Measurements from ENCODE around the gene TRDN.
"Not testable (repeated sequence)": the region's sequence is repeated elsewhere in the genome, so short reads cannot be mapped to it uniquely, and the experiment has no call there.

The TRDN gene

DNA sequence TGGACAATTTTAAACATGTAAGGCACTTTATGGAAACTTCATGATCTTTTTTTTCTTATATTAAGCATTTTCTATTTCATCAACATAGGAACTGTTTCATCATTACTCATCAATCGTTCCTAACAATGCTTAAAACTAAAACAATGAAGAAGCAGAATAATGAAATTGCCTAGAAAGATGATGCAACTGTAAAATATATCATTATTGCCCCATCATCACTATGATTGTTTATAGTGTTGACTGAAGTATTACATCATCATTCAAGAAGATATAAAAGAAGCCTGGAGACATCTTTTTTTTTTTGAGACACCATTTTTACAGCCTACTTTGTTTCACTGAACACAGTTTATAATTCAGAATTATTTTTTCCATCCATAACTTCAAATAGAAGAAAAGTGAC, 147.2 kb downstream of the TRDN start:
- no peak for DNase-seq

DNA sequence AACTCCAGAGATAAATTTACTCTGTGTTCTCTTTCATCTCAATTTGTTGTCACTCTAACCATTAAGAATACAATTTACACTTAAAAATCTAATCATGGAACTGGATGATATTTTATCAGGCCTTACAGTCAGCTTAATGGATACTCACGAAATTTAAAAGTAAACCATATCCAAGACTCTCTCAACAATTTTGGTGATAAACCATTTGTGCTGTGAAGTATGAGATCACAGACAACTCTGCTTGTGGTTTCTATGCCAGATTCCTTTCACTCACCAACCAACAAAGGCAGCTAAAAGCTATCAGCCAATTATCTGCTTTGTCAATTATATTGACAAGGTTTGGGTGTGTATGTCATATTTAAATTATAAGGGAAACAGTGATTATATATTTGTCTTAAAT, 155.8 kb downstream of the TRDN start:
- no peak for DNase-seq

DNA sequence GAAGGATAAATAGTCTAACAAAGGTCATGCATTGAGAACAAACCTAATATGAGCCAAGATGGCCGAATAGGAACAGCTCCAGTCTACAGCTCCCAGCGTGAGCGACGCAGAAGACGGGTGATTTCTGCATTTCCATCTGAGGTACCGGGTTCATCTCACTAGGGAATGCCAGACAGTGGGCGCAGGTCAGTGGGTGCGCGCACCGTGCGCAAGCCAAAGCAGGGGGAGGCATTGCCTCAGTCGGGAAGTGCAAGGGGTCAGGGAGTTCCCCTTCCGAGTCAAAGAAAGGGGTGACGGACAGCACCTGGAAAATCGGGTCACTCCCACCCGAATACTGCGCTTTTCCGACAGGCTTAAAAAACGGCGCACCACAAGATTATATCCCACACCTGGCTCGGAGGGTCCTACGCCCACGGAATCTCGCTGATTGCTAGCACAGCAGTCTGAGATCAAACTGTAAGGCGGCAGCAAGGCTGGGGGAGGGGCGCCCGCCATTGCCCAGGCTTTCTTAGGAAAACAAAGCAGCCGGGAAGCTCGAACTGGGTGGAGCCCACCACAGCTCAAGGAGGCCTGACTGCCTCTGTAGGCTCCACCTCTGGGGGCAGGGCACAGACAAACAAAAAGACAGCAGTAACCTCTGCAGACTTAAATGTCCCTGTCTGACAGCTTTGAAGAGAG, 164.6 kb downstream of the TRDN start:
- not testable (repeated sequence) for DNase-seq

DNA sequence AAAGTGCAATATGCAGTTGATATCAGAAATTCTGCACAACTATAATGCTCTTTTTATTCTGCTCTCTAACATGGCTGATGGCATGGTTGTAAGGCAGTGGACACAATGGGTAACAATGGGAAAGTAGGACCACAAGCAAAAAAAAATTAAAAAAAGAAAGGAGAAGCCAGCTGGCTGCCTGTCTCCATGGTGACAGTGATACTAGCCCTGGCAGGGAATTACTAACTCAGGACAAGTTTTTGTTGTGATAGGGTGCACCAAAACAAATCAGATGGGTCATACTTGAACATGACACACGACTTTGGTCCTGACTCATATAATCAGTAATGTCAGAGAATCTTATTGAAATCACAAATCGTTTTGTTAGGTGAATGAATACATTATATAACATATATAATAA, 169.4 kb downstream of the TRDN start:
- DNase-seq: no peak

DNA sequence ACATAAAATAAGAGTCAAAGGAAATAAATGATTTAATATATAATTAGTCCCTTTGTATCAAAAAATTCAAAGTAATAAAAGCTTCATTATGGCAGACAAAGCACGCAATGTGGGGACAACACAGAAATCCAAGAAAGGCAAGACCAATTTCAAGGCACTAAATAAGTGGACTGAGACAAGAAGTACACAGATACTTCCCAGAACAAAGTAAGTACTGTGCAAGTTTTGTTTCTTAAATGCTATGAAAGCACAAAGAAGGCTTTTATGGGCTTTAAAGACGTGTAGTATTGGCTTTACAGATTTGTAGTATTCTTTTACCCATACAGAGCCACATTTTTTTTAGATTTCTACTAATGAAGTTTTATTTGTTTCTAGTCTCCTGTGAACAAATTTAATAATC, 174.6 kb downstream of the TRDN start:
- no peak for DNase-seq

DNA sequence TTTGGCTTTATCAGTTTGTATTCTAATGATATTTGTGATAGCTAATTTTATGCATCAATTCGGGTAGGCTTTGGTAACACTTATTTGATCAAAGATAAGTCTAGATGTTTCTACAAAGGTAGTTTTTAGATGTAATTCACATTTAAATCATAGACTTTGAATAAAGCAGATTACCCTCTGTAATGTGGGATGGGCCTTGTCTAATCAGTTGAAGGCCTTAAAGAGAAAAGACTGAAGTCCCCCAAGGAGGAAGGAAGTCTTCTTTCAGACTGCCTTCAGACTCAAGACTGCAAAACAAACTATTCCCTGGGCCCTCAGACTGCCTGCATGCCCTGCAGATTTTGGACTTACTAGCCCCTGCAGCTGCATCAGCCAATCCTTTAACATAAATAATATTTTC, 178.5 kb downstream of the TRDN start:
- DNase-seq: no peak

DNA sequence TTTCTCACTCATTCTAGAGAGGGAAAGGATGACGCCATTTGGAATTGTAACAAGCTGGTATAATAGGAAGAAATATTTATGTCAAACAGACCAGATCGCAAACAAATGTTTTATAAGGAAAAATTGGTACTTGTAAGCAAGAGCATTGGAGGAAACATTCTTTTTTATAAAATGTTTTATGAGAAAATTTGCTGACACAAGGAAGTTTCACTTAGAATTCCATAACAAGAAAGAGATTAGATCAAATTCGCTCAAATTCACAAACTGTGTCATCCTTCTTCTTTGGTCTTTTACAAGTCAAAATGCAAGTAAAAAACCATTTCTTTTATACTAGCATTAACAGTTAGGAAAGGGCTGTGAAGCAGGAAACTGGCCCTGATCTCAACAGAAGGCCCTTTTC, 179.9 kb downstream of the TRDN start:
- no peak for DNase-seq

DNA sequence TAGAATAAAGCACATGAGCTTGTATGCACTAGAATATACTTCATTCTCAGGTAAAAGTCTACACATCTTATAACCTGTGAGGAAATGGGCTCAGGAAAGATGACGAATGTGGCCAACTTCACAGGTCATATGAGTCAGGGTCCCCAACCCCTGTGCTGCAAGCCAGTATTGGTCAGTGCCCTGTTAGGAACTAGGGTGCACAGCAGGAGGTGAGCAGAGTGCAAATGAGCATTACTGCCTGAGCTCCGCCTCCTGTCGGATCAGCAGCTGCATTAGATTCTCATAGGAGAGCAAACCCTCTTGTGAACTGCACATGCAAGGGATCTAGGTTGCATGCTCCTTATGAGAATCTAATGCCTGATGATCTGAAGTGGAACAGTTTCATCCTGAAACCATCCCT, 182.3 kb downstream of the TRDN start:
- no peak for DNase-seq

DNA sequence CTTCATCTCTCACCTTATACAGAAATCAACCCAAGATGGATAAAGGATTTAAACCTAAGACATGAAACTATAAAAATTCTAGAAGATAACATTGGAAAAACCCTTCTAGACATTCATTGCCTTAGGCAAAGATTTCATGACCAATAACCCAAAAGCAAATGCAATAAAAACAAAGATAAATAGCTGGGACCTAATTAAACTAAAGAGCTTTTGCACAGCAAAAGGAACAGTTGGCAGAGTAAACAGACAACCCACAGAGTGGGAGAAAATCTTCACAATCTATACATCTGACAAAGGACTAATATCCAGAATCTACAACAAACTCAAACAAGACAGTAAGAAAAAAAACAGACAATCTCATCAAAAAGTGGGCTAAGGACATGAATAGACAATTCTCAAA, 183.7 kb downstream of the TRDN start:
- DNase-seq: not testable (repeated sequence)

DNA sequence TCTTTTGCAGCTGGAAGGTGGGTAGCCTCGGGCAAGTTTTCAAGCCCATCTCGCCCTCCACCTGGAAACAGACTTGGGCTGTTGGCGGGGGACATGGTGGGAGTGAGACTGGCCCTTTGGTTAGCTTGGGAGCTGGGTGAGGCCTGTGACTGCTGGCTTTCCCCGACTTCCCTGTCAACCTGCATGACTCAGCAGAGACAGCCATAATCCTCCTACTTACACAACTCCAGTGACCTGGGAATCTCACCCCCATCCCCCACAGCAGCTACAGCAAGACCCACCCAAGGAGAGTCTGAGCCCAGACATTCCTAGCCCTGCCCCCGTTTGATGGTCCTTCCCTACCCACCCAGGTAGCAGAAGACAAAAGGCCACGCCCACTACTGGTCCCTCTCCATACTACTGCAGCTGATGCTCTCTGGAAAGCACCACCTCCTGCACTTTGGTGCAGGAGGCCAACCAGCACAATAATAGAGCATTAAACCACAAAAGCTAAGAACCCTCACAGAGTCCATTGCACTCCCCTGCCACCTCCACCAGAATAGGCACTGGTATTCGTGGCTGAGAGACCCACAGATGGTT, 188.4 kb downstream of the TRDN start:
- no peak for DNase-seq

DNA sequence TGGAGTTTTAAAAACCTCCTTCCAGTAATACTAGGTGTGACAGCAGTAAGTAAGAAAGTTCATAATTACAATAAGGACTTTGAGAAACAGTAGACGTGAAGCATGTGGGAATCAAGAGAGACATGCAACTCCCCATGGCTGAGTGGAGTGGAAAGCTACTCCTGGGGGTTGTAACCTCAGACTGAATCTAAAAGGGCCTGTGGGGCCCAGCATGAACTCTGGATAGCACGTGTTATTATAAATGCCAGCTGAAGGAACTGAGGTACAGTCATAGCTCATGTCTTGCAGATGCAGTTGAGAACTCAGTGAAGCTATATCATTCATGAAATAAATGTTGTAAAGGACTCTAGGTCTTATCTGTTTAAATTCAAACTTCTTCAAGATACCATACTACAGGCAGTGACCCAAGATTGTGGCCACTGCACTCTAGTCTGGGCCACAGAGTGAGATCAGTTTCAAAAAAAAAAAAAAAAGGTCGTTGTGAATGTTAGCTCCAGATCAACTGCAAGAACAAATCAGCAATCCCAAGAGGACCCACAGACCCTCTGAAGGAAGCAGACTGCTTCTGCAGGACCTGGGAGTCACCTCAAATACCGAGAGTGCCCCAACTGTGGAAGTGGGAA, 189.3 kb downstream of the TRDN start:
- no peak for DNase-seq

DNA sequence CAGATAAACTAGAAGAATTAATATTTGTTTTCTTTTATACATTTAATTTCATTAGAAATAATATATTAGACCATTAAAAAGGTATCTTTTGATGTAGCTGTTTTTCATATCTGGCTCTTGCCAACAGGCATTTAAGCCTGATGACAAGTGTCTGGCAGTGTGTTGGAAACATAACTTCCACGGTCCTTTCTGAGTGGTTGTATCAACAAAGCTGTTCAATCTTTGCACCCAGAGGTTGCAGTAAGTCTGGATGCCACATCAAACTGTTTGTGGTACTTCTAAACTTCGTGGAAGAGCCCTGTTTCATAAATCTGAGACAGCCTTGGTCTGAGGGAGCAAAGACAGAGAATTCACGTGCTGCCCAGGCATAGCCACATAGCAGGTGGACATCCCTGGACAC, 197.4 kb downstream of the TRDN start:
- no peak for DNase-seq

DNA sequence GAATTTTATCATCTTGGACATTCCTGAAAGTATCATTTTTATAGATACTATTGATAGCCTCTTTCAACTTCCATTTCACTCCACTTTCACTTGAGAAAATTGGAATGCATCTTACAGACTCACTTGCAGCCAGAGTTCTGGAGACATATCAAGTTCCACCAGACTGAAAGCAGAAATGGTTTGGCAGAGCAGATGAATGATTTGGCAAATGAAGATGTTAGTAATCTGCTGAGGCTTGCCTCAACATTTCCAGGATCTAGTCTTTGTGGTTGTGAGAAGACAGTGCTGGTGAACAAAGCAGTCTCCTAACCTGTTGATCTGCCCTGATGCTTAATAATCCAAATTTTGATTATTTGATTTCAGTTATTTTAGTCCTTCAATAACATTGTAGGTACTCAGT, 202.6 kb downstream of the TRDN start:
- no peak for DNase-seq

DNA sequence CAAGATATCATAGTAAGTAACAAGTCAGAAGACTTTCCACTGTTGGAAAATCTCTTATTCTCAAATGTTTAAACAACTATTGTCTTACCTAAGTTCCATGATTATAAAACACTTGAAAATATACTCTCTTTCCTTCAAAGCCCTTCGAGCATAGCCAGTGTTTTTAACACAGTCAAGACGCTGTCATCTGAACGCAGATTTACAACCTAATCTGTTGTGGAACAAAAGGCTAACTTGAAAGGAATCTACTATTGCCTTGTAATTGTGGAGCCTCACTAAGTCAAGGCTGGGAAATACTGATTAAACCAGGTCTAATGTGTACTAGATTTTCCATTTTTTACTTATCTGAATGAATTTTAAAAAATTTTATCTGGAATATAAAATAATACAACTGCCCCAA, 205.8 kb downstream of the TRDN start:
- DNase-seq: no peak

DNA sequence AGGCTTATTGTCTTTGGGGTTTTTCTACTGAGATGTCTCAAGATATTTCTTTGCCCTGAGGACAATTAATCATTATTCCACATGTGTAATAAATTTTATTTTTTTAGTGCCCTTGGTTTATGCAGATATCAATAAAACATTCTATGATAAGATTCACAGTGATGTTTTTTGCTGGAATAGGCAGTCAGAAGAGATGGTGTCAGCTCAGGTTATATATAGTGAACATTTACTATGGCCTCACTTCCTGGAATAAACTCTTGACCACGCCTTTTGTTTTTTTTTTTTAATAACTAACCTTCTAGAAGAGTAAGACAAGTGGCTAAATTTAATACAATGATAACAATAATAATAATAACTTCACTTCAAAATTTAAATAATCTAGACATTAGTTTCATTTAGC, 209.7 kb downstream of the TRDN start:
- DNase-seq: no peak

DNA sequence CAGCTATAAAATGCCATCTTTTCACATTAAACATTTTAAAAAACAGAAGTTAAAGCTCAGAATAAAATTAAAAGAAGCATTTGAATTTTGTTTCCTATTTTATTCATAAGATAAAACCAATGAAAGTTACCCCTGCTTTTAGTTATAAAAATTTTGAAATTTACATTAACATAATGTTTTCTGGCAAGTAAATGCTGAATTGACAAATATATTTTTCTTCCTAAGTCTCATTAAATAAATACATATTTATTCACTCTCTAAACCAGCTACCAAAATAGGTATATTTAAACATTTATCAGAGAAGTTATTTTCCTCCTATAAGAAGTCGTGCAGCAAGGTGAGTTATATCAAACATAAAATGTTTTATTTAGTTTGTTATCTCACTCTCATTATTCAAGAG, 213.6 kb downstream of the TRDN start:
- DNase-seq: no peak

DNA sequence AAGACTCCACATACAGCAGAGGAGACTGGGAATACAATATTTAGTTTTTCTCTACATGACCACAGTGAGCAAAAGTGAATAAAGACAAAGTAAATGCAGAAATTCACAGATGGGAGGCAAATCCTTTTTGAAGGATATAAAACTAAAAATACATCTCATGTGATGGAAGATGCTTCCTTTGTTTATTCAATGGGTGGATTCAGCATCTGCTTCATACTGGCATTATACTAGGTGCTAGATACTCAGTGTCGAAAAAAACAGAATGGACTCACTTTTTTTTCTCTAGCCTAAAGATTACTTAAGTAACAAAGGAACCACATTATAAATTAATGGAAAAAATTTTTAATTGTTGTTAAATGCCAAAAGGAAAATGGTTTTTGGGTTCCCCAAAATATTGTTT, 216.2 kb downstream of the TRDN start:
- no peak for DNase-seq

DNA sequence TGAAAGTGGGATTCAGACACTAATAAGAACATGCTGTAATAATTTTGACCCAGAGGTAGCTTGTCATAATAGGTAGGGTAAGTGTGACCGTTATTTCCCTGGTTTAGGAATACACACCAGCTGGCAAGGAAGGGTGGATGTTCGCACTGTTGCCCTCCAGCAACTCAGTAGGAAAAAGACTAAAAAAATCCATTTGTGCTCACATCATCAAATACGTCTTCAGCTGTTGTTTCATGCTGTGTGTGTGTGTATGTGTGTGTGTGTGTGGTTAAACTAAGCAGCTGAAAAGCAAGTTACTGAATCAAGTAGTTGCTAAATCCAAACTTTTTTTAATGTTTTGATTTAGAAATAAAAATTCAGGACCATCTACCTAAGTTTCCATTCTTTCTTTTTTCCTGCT, 218.7 kb downstream of the TRDN start:
- no peak for DNase-seq

DNA sequence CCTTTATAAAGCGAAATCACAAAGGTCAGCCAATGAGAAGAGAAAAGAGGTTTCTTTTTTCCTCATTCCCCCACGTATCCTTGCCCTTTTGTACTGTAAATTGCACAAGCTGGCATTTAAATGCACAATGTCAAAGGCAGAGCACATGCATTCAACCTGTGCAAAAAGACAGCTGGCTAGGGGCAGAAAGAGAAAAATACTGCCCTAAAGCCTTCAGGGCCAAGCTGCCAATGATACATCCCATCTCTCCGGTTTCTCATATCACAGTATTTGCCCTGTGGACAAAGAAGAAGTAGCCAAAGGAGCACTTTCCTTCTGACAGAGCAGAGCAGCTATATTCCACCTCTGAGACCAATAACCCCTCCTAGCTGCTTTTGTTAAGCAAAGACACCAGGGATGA, 219.2 kb downstream of the TRDN start:
- DNase-seq: no peak

DNA sequence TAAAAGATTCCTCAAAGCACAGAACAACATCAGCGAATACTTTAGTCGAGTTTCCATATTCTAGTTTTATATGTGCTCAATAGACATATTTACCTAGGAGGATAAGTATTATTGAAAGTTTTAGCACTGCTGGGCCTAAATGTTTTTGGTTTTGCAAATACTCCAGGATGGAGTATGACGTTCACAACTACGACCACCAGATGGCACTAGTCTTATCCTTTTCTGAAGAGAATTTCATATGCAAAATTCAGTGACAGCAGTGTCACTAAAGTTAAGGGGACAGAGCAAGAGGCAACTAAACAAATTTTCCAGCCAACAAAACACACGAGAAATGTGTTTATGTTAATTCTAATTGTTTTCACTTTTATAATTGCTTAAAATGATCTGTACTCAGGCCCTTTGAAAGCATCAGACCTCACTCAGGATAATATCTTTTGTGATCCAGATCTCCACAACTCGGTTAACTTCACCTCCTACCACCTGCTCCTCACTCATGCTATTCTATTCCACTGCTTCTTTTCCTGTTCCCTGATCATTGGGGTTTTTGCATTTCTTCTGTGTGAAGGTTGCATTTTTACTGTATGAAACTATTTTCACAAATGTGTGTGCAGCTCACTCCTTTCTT, 220.8 kb downstream of the TRDN start:
- no peak for DNase-seq

DNA sequence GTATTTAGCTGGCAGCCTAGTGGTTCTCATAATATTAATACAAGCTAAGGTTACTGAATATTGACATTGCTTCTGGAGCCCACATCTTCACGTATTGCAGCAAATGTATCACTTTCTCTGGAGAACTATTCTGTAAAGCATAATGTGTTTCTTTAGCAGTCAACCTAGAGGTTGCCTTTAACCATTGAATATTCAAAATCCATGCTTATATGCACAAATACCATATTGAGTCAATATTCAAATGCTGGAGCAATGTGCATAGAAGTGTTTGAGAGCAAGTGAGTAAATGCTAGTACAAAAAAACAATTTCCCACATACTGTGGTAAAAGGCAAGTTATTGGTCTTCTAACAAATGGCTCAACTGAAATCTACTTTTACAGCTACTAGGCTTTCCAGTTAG, 231.8 kb downstream of the TRDN start:
- no peak for DNase-seq

DNA sequence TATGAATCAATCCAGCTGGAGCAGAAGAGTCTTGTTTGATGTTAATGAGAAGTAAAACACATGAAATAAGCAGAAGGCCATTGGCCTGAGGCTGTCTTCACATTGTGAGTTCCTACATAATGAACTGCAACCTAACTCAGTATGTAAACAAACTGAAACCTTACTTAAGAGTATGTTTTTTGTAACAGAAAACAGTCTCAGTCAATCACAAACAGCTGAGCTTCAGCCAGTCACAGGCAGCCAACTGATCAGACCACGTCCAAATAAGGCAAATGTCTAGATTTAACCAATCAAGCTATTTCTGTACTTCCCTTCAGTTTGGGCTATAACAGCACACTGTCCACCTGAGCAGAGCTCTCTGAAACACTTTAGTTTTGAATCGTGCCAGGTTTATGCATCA, 234.7 kb downstream of the TRDN start:
- no peak for DNase-seq

DNA sequence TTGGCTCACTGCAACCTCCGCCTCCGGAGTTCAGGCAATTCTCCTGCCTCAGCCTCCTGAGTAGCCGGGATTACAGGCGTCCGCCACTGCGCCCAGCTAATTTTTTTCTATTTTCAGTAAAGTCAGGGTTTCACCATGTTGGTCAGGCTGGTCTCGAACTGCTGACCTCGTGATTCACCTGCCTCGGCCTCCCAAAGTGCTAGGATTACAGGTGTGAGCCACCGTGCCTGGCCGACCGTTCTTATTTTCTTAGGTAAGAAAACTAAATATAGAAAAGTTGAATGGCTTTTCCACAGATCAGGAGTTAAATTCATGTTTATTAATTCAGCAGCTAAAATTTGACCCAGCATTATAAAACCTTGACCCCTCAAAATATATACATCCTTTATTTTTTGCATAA, 238.7 kb downstream of the TRDN start:
- DNase-seq: no peak

DNA sequence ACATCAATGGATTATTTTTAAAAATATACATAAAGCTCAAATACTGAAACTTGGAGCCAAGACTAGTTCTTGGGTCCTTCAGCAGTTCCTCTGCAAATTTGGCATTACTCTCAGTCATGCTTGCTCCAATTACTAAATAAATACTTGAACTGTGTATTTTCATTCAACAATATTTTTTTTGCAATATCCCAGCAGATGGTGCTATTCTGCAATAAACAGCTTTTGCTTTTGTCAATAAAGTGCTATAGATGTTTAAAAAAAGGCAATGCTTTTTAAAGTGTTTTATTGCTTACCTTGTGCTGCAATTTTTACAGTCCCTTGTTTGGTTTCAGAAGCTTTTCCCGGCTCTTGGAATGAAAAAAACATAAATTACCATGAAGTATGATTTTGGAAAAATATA, 243.4 kb downstream of the TRDN start:
- no peak for DNase-seq
